ENCODE data around the gene MYO3B.

GRCh38 chr2:170350929-170351826, 173.2 kb downstream of the MYO3B start:
- TF ChIP-seq POLR2AphosphoS5 (IDR thresholded peaks at IDR 0.05; ENCODE audit: low read depth, low read length) (no peak), REST (IDR thresholded peaks at IDR 0.05; ENCODE audit: insufficient read depth in 1 of 2, low read depth in 2 of 2, low read length in 2 of 2) (no peak), TAF1 (IDR thresholded peaks at IDR 0.05; ENCODE audit: borderline replicate concordance, insufficient read depth, low read length) (no peak), SIN3A (IDR thresholded peaks at IDR 0.05; ENCODE audit: borderline replicate concordance, insufficient read depth, low read length) (no peak)
